WTC11 (cell line): ENCODE results near the gene MRPL22. TPM values are rescaled to one million over a fixed set of nuclear protein-coding genes. Genes with fewer than 3 reads are reported as not detected.

Source experiments
- ATAC-seq: fragments of 200-7000 bp; cut with Tn5 transposase; 2 replicates; pipeline ENCODE4 v1.10.0; 2021; ENCODE audit warnings: mild to moderate bottlenecking, moderate library complexity
- CTCF ChIA-PET: fragments of 300-600 bp; sonication (Branson Sonifier 250); formaldehyde crosslinking; loops from one replicate; lab custom pipeline; 2021; ENCODE audit warnings: antibody characterized with exemption; lab: Charles Lee
- POLR2A ChIA-PET: fragments of 350-600 bp; sonication (Branson Sonifier 250); formaldehyde crosslinking; loops from one replicate; lab custom pipeline; 2021; ENCODE audit warnings: antibody characterized with exemption; lab: Charles Lee
- DNase-seq: peaks from one replicate; pipeline ENCODE4 v3.0.0; 2021; ENCODE audit warnings: low spot score
- H3K27ac Mint-ChIP-seq: 2 replicates; pipeline ENCODE4 v1.8.0; 2021; ENCODE audit warnings: mixed read lengths
- H3K27me3 Mint-ChIP-seq: 2 replicates; pipeline ENCODE4 v1.8.0; 2021; ENCODE audit warnings: low read depth, mild to moderate bottlenecking, moderate library complexity, mixed read lengths
- H3K36me3 Mint-ChIP-seq: 2 replicates; pipeline ENCODE4 v1.8.0; 2021; ENCODE audit warnings: mixed read lengths
- H3K4me1 Mint-ChIP-seq: 2 replicates; pipeline ENCODE4 v1.8.0; 2022; ENCODE audit warnings: mixed read lengths
- H3K4me3 Mint-ChIP-seq: 2 replicates; pipeline ENCODE4 v1.8.0; 2021; ENCODE audit warnings: mild to moderate bottlenecking, moderate library complexity, mixed read lengths
- H3K9me3 Mint-ChIP-seq: 2 replicates; pipeline ENCODE4 v1.8.0; 2021; ENCODE audit warnings: mixed read lengths
- ARID4B ChIP-seq: sonication (generic); formaldehyde crosslinking; IDR thresholded peaks from 2 replicates; pipeline ENCODE4 v1.8.0; 2023; ENCODE audit warnings: missing genetic modification reagents, mild to moderate bottlenecking, borderline replicate concordance
- CBFB ChIP-seq: sonication (generic); formaldehyde crosslinking; IDR thresholded peaks from 2 replicates; pipeline ENCODE4 v1.8.1; 2022; ENCODE audit warnings: mild to moderate bottlenecking, low read depth, missing genetic modification reagents
- CDX4 ChIP-seq: fragments of 250-450 bp; sonication (Bioruptor Pico); IDR thresholded peaks from 2 replicates; pipeline ENCODE4 v1.9.0; 2021; ENCODE audit warnings: moderate library complexity, mild to moderate bottlenecking, inconsistent platforms, borderline replicate concordance
- CTCF ChIP-seq: fragments of 200-600 bp; IDR thresholded peaks from 2 replicates; pipeline ENCODE4 v1.8.0; 2022; ENCODE audit warnings: antibody characterized with exemption
- ELF4 ChIP-seq: sonication (generic); formaldehyde crosslinking; IDR thresholded peaks from 2 replicates; pipeline ENCODE4 v1.8.1; 2022; ENCODE audit warnings: low read depth, mild to moderate bottlenecking, moderate library complexity, missing genetic modification reagents
- EMX1 ChIP-seq: fragments of 250-450 bp; sonication (Bioruptor Pico); IDR thresholded peaks from 2 replicates; pipeline ENCODE4 v1.8.0; 2021; ENCODE audit warnings: mild to moderate bottlenecking
- GRHL2 ChIP-seq: fragments of 250-450 bp; sonication (Bioruptor Pico); IDR thresholded peaks from 2 replicates; pipeline ENCODE4 v1.8.0; 2022; ENCODE audit warnings: mild to moderate bottlenecking, moderate library complexity; ENCODE audit not compliant: insufficient replicate concordance, severe bottlenecking
- MLX ChIP-seq: sonication (generic); formaldehyde crosslinking; IDR thresholded peaks from 2 replicates; pipeline ENCODE4 v1.8.1; 2023; ENCODE audit warnings: mild to moderate bottlenecking, missing genetic modification reagents, moderate library complexity
- OVOL2 ChIP-seq: fragments of 250-450 bp; sonication (Bioruptor Pico); IDR thresholded peaks from 2 replicates; pipeline ENCODE4 v1.9.0; 2021; ENCODE audit warnings: mild to moderate bottlenecking, borderline replicate concordance
- SOX15 ChIP-seq: fragments of 250-450 bp; sonication (Bioruptor Pico); IDR thresholded peaks from 2 replicates; pipeline ENCODE4 v1.9.0; 2021; ENCODE audit warnings: mild to moderate bottlenecking
- ZNF121 ChIP-seq: sonication (generic); formaldehyde crosslinking; IDR thresholded peaks from 2 replicates; pipeline ENCODE4 v1.8.0; 2023; ENCODE audit warnings: missing genetic modification reagents
- ZNF219 ChIP-seq: sonication (generic); formaldehyde crosslinking; IDR thresholded peaks from 2 replicates; pipeline ENCODE4 v1.8.0; 2023; ENCODE audit warnings: missing genetic modification reagents, mild to moderate bottlenecking, borderline replicate concordance
- ZNF232 ChIP-seq: sonication (generic); formaldehyde crosslinking; IDR thresholded peaks from 2 replicates; pipeline ENCODE4 v1.8.0; 2022; ENCODE audit warnings: mild to moderate bottlenecking, missing genetic modification reagents
- ZNF281 ChIP-seq: sonication (generic); formaldehyde crosslinking; IDR thresholded peaks from 2 replicates; pipeline ENCODE4 v1.8.0; 2023; ENCODE audit warnings: mild to moderate bottlenecking, missing genetic modification reagents
- ZNF416 ChIP-seq: fragments of 250-450 bp; sonication (Bioruptor Pico); IDR thresholded peaks from 2 replicates; pipeline ENCODE4 v1.9.0; 2021; ENCODE audit warnings: mild to moderate bottlenecking, inconsistent platforms
- ZNF512 ChIP-seq: sonication (generic); formaldehyde crosslinking; IDR thresholded peaks from 2 replicates; pipeline ENCODE4 v1.8.1; 2022; ENCODE audit warnings: missing genetic modification reagents, borderline replicate concordance
- total RNA-seq: library from RNA; stranded (reverse); gene quantifications from 3 replicates; pipeline ENCODE4 v1.2.3, GENCODE V29; 2021
- TF ChIP-seq, protein P1 (sequence below): sonication (generic); formaldehyde crosslinking; IDR thresholded peaks from 2 replicates; pipeline ENCODE4 v1.8.0; 2022; ENCODE audit warnings: mild to moderate bottlenecking, missing genetic modification reagents

MRPL22 gene
- total RNA-seq, 1 experiment from 2014 or later: 52.0 TPM

DNA sequence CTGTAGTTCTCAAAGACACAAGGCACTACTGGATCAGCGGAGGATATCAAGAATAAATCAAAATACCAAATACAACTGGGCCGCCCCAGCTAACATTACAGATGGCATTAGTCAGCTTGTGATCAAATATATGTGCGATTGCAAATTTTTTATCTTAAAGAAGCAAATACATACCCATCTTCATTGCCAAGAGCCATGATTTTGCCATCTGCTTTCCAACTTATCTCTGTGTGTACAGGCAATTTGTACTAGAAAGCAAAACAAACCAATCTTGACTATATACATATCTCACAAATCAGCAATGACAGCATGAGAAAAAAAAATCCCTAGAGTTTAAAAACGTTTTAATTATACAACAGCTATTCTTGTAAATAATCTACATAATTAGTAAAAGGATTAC is 23.1 kb upstream of the MRPL22 start:
- ATAC-seq (no peak), DNase-seq (no peak)
- peaks cover 40% of the 10 kb centered on the region for H3K36me3 Mint-ChIP-seq
- TF ChIP-seq ARID4B (CRISPR knock-in tag): no peak
- no peak for TF ChIP-seq OVOL2 (CRISPR knock-in tag)
- no peak for TF ChIP-seq EMX1 (CRISPR knock-in tag)
- no peak for TF ChIP-seq CDX4 (CRISPR knock-in tag)
- TF ChIP-seq, protein P1, sequence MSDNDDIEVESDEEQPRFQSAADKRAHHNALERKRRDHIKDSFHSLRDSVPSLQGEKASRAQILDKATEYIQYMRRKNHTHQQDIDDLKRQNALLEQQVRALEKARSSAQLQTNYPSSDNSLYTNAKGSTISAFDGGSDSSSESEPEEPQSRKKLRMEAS (CRISPR knock-in tag): no peak
- TF ChIP-seq ZNF512: no peak
- TF ChIP-seq ELF4 (CRISPR knock-in tag): no peak
- TF ChIP-seq ZNF121 (CRISPR knock-in tag): no peak
- no peak for TF ChIP-seq ZNF416 (CRISPR knock-in tag)
- TF ChIP-seq ZNF219 (CRISPR knock-in tag): no peak
- no peak for TF ChIP-seq ZNF281 (CRISPR knock-in tag)
- TF ChIP-seq ZNF232 (CRISPR knock-in tag): no peak
- no peak for TF ChIP-seq SOX15 (CRISPR knock-in tag)
- TF ChIP-seq GRHL2 (CRISPR knock-in tag): no peak
- TF ChIP-seq MLX (CRISPR knock-in tag): no peak
- no peak for TF ChIP-seq CBFB (CRISPR knock-in tag)
- no peak for TF ChIP-seq CTCF
- H3K4me3 Mint-ChIP-seq: no peak overlapping the region
- ChIA-PET POLR2A (no interaction called here), CTCF (no interaction called here)
- no peaks in the 10 kb centered on the region for H3K4me1 Mint-ChIP-seq
- H3K27me3 Mint-ChIP-seq: no peaks in the 10 kb centered on the region
- H3K9me3 Mint-ChIP-seq: no peaks in the 10 kb centered on the region
- no peak overlapping the region for H3K27ac Mint-ChIP-seq
